CD14-positive monocyte (primary cell): ENCODE results near the gene ARL14EP. TPM values are rescaled to one million over a fixed set of nuclear protein-coding genes. Genes with fewer than 3 reads are reported as not detected.

Source experiments
- DNase-seq, 3 donors: peaks; one replicate each; pipeline ENCODE4 v3.0.0-alpha.2; 2011 to 2022
- H2AFZ ChIP-seq: 2 replicates; pipeline ENCODE4 v1.6.0; 2012; ENCODE audit warnings: mild to moderate bottlenecking, low read depth, low read length, inconsistent platforms; ENCODE audit not compliant: insufficient read depth, poor library complexity, severe bottlenecking
- H3K27ac ChIP-seq, 2 donors: 1 replicate in 1 of 2; 2 replicates in 1 of 2; pipeline ENCODE4 v1.5.1; 2012 to 2013; ENCODE audit warnings: low read length in 2 of 2, control low read depth in 1 of 2, inconsistent platforms in 1 of 2, low read depth in 1 of 2, mild to moderate bottlenecking in 1 of 2
- H3K27me3 ChIP-seq, 2 donors: one replicate each; pipeline versions ENCODE4 v1.6.0 to v1.6.1; 2011 to 2013; ENCODE audit warnings: low read length in 2 of 2; ENCODE audit not compliant: control insufficient read depth in 2 of 2, insufficient read depth in 2 of 2
- H3K36me3 ChIP-seq, 2 donors: replicated peaks in 1 of 2; 1 replicate in 1 of 2; 2 replicates in 1 of 2; pipeline versions ENCODE4 v1.5.1 to v1.6.1; 2012 to 2013; ENCODE audit warnings: low read length in 2 of 2, control low read depth in 1 of 2, inconsistent platforms in 1 of 2, mild to moderate bottlenecking in 1 of 2; ENCODE audit not compliant: insufficient read depth in 2 of 2, control insufficient read depth in 1 of 2
- H3K4me1 ChIP-seq, 2 donors: 1 replicate in 1 of 2; 2 replicates in 1 of 2; pipeline versions ENCODE4 v1.5.1 to v1.6.1; 2012 to 2013; ENCODE audit warnings: low read length in 2 of 2, control low read depth in 1 of 2, inconsistent platforms in 1 of 2, mild to moderate bottlenecking in 1 of 2, moderate library complexity in 1 of 2; ENCODE audit not compliant: insufficient read depth in 2 of 2, control insufficient read depth in 1 of 2
- H3K4me2 ChIP-seq: replicated peaks from 2 replicates; pipeline ENCODE3; 2012; ENCODE audit warnings: low read length, moderate library complexity, mild to moderate bottlenecking; ENCODE audit not compliant: poor library complexity, severe bottlenecking; ENCODE audit errors: extremely low read depth
- H3K4me3 ChIP-seq, 3 experiments: fragments of 200-600 bp in 1 of 3; sonication (generic) in 1 of 3; replicated peaks in 1 of 3; 1 replicate in 2 of 3; 2 replicates in 1 of 3; pipeline ENCODE4 v1.5.1; 2011 to 2013; ENCODE audit warnings: low read length in 3 of 3, mild to moderate bottlenecking in 3 of 3, control low read depth in 2 of 3, low read depth in 2 of 3, inconsistent platforms in 1 of 3, moderate library complexity in 1 of 3
- H3K79me2 ChIP-seq: 2 replicates; pipeline ENCODE4 v1.6.0; 2012; ENCODE audit warnings: mild to moderate bottlenecking, control low read depth, inconsistent platforms, low read length, moderate library complexity; ENCODE audit not compliant: insufficient read depth
- H3K9ac ChIP-seq: 2 replicates; pipeline ENCODE4 v1.6.0; 2017; ENCODE audit warnings: low read length, mild to moderate bottlenecking; ENCODE audit not compliant: insufficient read depth, poor library complexity, severe bottlenecking
- H3K9me3 ChIP-seq, 2 donors: replicated peaks in 1 of 2; 1 replicate in 1 of 2; 2 replicates in 1 of 2; pipeline versions ENCODE4 v1.5.1 to v1.6.1; 2012 to 2013; ENCODE audit warnings: low read length in 2 of 2, control low read depth in 1 of 2; ENCODE audit not compliant: control insufficient read depth in 1 of 2, insufficient read depth in 1 of 2
- H4K20me1 ChIP-seq: 2 replicates; pipeline ENCODE4 v1.6.0; 2012; ENCODE audit warnings: mild to moderate bottlenecking, low read length, control low read depth, moderate library complexity; ENCODE audit not compliant: insufficient read depth
- H3K27ac Mint-ChIP-seq, 7 donors: one replicate each; pipeline ENCODE4 v1.8.0; 2020; ENCODE audit warnings: mild to moderate bottlenecking in 7 of 7, mixed read lengths in 7 of 7, moderate library complexity in 6 of 7, inconsistent platforms in 2 of 7
- H3K27me3 Mint-ChIP-seq, 3 donors: one replicate each; pipeline ENCODE4 v1.8.0; 2021 to 2022; ENCODE audit warnings: low read depth in 3 of 3, mild to moderate bottlenecking in 3 of 3, mixed read lengths in 3 of 3, moderate library complexity in 3 of 3, inconsistent platforms in 1 of 3
- H3K36me3 Mint-ChIP-seq, 2 donors: one replicate each; pipeline ENCODE4 v1.8.0; 2020; ENCODE audit warnings: mixed read lengths in 2 of 2, inconsistent platforms in 1 of 2, mild to moderate bottlenecking in 1 of 2
- H3K4me1 Mint-ChIP-seq: one replicate; pipeline ENCODE4 v1.8.0; 2020; ENCODE audit warnings: mild to moderate bottlenecking, mixed read lengths
- H3K4me3 Mint-ChIP-seq, 2 donors: one replicate each; pipeline ENCODE4 v1.8.0; 2020; ENCODE audit warnings: mild to moderate bottlenecking in 2 of 2, mixed read lengths in 2 of 2, moderate library complexity in 1 of 2
- H3K9me3 Mint-ChIP-seq, 7 donors: one replicate each; pipeline ENCODE4 v1.8.0; 2020 to 2022; ENCODE audit warnings: mixed read lengths in 7 of 7, mild to moderate bottlenecking in 6 of 7, moderate library complexity in 6 of 7, inconsistent platforms in 2 of 7
- CTCF ChIP-seq: fragments of 200-600 bp; IDR thresholded peaks from one replicate; pipeline ENCODE4 v1.8.0; 2022; ENCODE audit warnings: antibody characterized with exemption, mild to moderate bottlenecking
- WGBS: methylation state at CpG from one replicate; pipeline ENCODE4 v1.1.5; 2013; ENCODE audit warnings: missing lambda C conversion rate; ENCODE audit not compliant: insufficient coverage; 5-methylcytosine and 5-hydroxymethylcytosine counted together
- intact Hi-C, 2 donors: fragments of 100-400 bp; cut with micrococcal nuclease; formaldehyde crosslinking; loops; one replicate each; pipeline versions ENCODE4 v1.15.0 to v1.15.1; 2023
- polyA plus RNA-seq, 3 donors: library from polyadenylated mRNA; depleted of rRNA in 1 of 3; unstranded in 2 of 3; stranded (reverse) in 1 of 3; fragments of 300-500 nt in 2 of 3; fragments of >200 nt in 1 of 3; fragmentation: Illumina TruSeq in 2 of 3; gene quantifications; 1 replicate in 2 of 3; 2 replicates in 1 of 3; pipeline ENCODE4 v1.2.3, GENCODE V29; 2012 to 2021

ARL14EP gene
- polyA plus RNA-seq, 3 donors, result 9.9 to 32.2 (median 21.2) TPM

- H2AFZ ChIP-seq, result no peak overlapping the region
- no peak overlapping the region for H3K27ac Mint-ChIP-seq
- H3K4me3 ChIP-seq, result no peak overlapping the region
- H3K4me2 ChIP-seq, result no peak overlapping the region
- no peak overlapping the region for H3K4me3 Mint-ChIP-seq
- peaks cover 9 to 27% of the 10 kb centered on the region in 2 donors for H3K4me1 ChIP-seq
- no peaks in the 10 kb centered on the region for H4K20me1 ChIP-seq
- H3K9ac ChIP-seq, result no peak overlapping the region
- H3K27me3 Mint-ChIP-seq, result peaks cover 0 to 6% (median 2%) of the 10 kb centered on the region in 3 donors
- no peaks in the 10 kb centered on the region for H3K9me3 ChIP-seq
- no peaks in the 10 kb centered on the region for H3K27me3 ChIP-seq
- peaks cover 14% of the 10 kb centered on the region for H3K4me1 Mint-ChIP-seq
- no peaks in the 10 kb centered on the region for H3K36me3 ChIP-seq
- H3K36me3 Mint-ChIP-seq, result no peaks in the 10 kb centered on the region
- WGBS, result no CpG with 5 or more reads among the region's 5 CpGs
- H3K9me3 Mint-ChIP-seq, result peaks cover 0 to 2% (median 0%) of the 10 kb centered on the region in 7 donors
- H3K27ac ChIP-seq, result no peak overlapping the region
- peak; percentile 34 to 59 (median 53) for DNase-seq
- H3K79me2 ChIP-seq, result no peaks in the 10 kb centered on the region
- TF ChIP-seq CTCF, result peak; percentile 77
- intact Hi-C loops, result loop anchor here (5.0 to 10.0 kb wide), 3 partner anchors 139 to 571 kb away; no protein-coding TSS in a partner anchor
These were observed 23.3 kb downstream of the ARL14EP start for GRCh38 chr11:30346068-30346688.

GRCh38 chr11:30348035-30348434 lies 25.1 kb downstream of the ARL14EP start:
- Histone ChIP-seq H3K4me1 (peaks cover 1 to 16% of the 10 kb centered on the region in 2 donors), H3K4me3 (no peak overlapping the region), H3K4me2 (no peak overlapping the region), H3K27ac (no peak overlapping the region), H4K20me1 (no peaks in the 10 kb centered on the region), H3K9me3 (no peaks in the 10 kb centered on the region), H3K27me3 (no peaks in the 10 kb centered on the region), H3K36me3 (no peaks in the 10 kb centered on the region), H3K79me2 (no peaks in the 10 kb centered on the region), H3K9ac (no peak overlapping the region), H2AFZ (no peak overlapping the region)
- Mint-ChIP-seq H3K36me3 (no peaks in the 10 kb centered on the region), H3K27ac (no peak overlapping the region), H3K27me3 (peaks cover 0 to 6% (median 2%) of the 10 kb centered on the region in 3 donors), H3K4me3 (no peak overlapping the region), H3K4me1 (peaks cover 4% of the 10 kb centered on the region), H3K9me3 (peaks cover 0 to 2% (median 0%) of the 10 kb centered on the region in 7 donors)
- intact Hi-C loops, result loop anchor here (5.0 to 10.0 kb wide), 3 partner anchors 137 to 569 kb away; no protein-coding TSS in a partner anchor
- DNase-seq, result no peak
- no peak for TF ChIP-seq CTCF
